HepG2 (cell line): Measurements from ENCODE around the gene GPR162. TPM values are rescaled to one million over a fixed set of nuclear protein-coding genes. Genes with fewer than 3 reads are reported as not detected.
A peak's percentile ranks its signal among the peaks of the same experiment; 100 is the strongest.

Source experiments
- CC2D1A ChIP-seq: sonication (generic); formaldehyde crosslinking; IDR thresholded peaks from 2 replicates; pipeline ENCODE4 v1.8.1; 2023; ENCODE audit warnings: mild to moderate bottlenecking, missing genetic modification reagents
- GZF1 ChIP-seq: sonication (generic); formaldehyde crosslinking; IDR thresholded peaks from 2 replicates; pipeline ENCODE4 v1.5.1; 2020; ENCODE audit warnings: mild to moderate bottlenecking, missing genetic modification reagents
- HOXD1 ChIP-seq: sonication (generic); formaldehyde crosslinking; IDR thresholded peaks from 2 replicates; pipeline ENCODE4 v1.5.0; 2020; ENCODE audit warnings: missing genetic modification reagents
- MXD4 ChIP-seq: IDR thresholded peaks from 2 replicates; pipeline ENCODE4 v1.6.1; 2016; ENCODE audit warnings: mild to moderate bottlenecking, missing biosample characterization, missing genetic modification reagents
- MXI1 ChIP-seq: IDR thresholded peaks from 3 replicates; pipeline ENCODE4 v1.6.1; 2012; ENCODE audit warnings: low read depth, low read length, inconsistent platforms, borderline replicate concordance
- MYC ChIP-seq: sonication (generic); formaldehyde crosslinking; IDR thresholded peaks from 2 replicates; pipeline ENCODE4 v1.9.0; 2021; ENCODE audit warnings: missing genetic modification reagents, borderline replicate concordance
- POLR2G ChIP-seq: fragments of 200-400 bp; formaldehyde crosslinking; IDR thresholded peaks from 2 replicates; pipeline ENCODE4 v1.6.1; 2018; ENCODE audit warnings: mild to moderate bottlenecking, low read depth, low read length, moderate library complexity
- RFXAP ChIP-seq: sonication (generic); formaldehyde crosslinking; IDR thresholded peaks from 2 replicates; pipeline ENCODE4 v1.4.0; 2020; ENCODE audit warnings: missing genetic modification reagents, borderline replicate concordance
- SIN3A ChIP-seq: IDR thresholded peaks from 2 replicates; pipeline ENCODE4 v1.6.1; 2011; ENCODE audit warnings: low read depth, mild to moderate bottlenecking, control low read depth, low read length, borderline replicate concordance
- SOX6 ChIP-seq, 2 experiments: fragments of 450-650 bp in 1 of 2; sonication (generic) in 1 of 2; formaldehyde crosslinking in 1 of 2; IDR thresholded peaks; 2 replicates each; pipeline versions ENCODE4 v1.4.0 to v1.6.1; 2017 to 2020; ENCODE audit warnings: antibody characterized with exemption in 1 of 2, mild to moderate bottlenecking in 1 of 2, missing genetic modification reagents in 1 of 2
- TAF1 ChIP-seq: sonication (generic); formaldehyde crosslinking; IDR thresholded peaks from 2 replicates; pipeline ENCODE4 v1.4.0; 2020; ENCODE audit warnings: missing genetic modification reagents
- ZBTB7B ChIP-seq: sonication (generic); formaldehyde crosslinking; IDR thresholded peaks from 2 replicates; pipeline ENCODE4 v1.4.0; 2020; ENCODE audit warnings: missing genetic modification reagents
- ZNF264 ChIP-seq: sonication (generic); formaldehyde crosslinking; IDR thresholded peaks from 2 replicates; pipeline ENCODE4 v1.4.0; 2020; ENCODE audit warnings: missing genetic modification reagents
- ZNF343 ChIP-seq: sonication (generic); formaldehyde crosslinking; IDR thresholded peaks from 2 replicates; pipeline ENCODE4 v1.4.0; 2020; ENCODE audit warnings: mild to moderate bottlenecking, missing genetic modification reagents
- ZNF598 ChIP-seq: sonication (generic); formaldehyde crosslinking; IDR thresholded peaks from 2 replicates; pipeline ENCODE4 v1.5.1; 2020; ENCODE audit warnings: mild to moderate bottlenecking, missing genetic modification reagents, borderline replicate concordance
- ZNF746 ChIP-seq: sonication (generic); formaldehyde crosslinking; IDR thresholded peaks from 2 replicates; pipeline ENCODE4 v1.8.0; 2022; ENCODE audit warnings: mild to moderate bottlenecking, missing genetic modification reagents
- polyA plus RNA-seq, 8 experiments: library from polyadenylated mRNA; depleted of rRNA in 3 of 8; stranded (reverse) in 7 of 8; unstranded in 1 of 8; fragments of >200 nt; fragmentation: Illumina TruSeq in 4 of 8; extraction: Trizol in 4 of 8; gene quantifications; 2 replicates each; pipeline versions ENCODE4 v1.2.1 to v1.2.3, GENCODE V29; 2011 to 2016; ENCODE audit warnings: low read depth in 4 of 8, missing spikeins in 1 of 8, mixed read lengths in 1 of 8; ENCODE audit not compliant: insufficient read depth in 1 of 8
- total RNA-seq, 5 experiments: library from RNA; depleted of rRNA; stranded (reverse); fragments of >200 nt; fragmentation: Illumina TruSeq; extraction: Trizol; gene quantifications; 2 replicates each; pipeline ENCODE4 v1.2.3, GENCODE V29; 2016; ENCODE audit warnings: low read depth in 1 of 5
- TF ChIP-seq, protein P1 (sequence below): sonication (generic); formaldehyde crosslinking; conservative IDR thresholded peaks from 2 replicates; pipeline ENCODE4 v1.8.0; 2022; ENCODE audit warnings: mild to moderate bottlenecking, moderate library complexity, missing genetic modification reagents
- TF ChIP-seq, protein P2 (sequence below): sonication (generic); formaldehyde crosslinking; IDR thresholded peaks from 2 replicates; pipeline ENCODE4 v1.4.0; 2020; ENCODE audit warnings: mild to moderate bottlenecking, low read depth, missing genetic modification reagents
- TF ChIP-seq, protein P3 (sequence below): sonication (generic); formaldehyde crosslinking; IDR thresholded peaks from 2 replicates; pipeline ENCODE4 v1.9.0; 2022; ENCODE audit warnings: low read depth, missing genetic modification reagents
- TF ChIP-seq, protein P4 (sequence below): IDR thresholded peaks from 2 replicates; pipeline ENCODE4 v1.6.1; 2012; ENCODE audit warnings: low read depth, low read length, improper control_type of control experiment
- TF ChIP-seq, protein P5 (sequence below): sonication (generic); IDR thresholded peaks from 2 replicates; pipeline ENCODE4 v1.6.1; 2016; ENCODE audit warnings: low read depth, borderline replicate concordance

Gene GPR162
- total and polyA plus RNA-seq, 2 of the 13 experiments (the other 11 are each of a cell fraction or from before 2014, with no cell fraction given): 0.08 TPM; not detected in 1

DNA sequence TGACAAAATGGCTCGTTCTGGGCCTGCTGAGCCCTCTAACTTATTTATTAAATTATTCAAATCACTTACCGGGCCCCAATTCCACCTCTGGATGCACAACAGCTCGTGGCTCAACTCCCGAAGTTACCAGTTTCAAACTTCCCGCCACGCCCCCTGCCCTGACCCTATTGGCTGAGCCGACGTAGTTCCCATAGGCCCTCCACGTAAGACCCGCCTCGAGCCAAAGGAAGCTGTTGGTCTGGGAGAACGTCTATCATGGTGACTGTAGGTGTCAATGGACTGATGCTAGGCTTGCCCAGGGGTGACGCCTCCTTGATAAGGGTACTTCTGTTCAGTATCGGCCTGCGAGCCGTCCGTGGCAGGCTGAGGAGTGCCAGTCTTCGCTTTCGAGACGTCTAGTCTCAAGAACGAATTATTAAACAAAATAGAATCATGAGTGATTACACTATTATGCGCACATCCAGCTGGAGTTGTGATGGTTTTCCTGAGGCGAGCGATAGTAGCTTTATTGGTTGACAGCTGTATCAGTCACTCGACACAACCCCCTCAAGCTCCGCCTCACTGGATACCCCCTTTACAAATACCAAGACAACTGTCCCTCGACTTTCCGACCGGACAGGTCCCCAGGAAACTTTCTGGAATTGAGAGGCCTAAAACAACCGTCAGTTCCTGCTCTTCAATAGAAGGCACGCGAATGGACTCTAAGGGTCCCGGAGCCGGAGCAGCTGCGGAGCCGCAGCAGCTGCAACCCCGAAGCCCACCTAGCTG, 29.7 kb downstream of the GPR162 start, which contains the start of gene CDCA3 (continued):
- TF ChIP-seq ZNF746 (CRISPR knock-in tag) (no peak), MYC (CRISPR knock-in tag) (peak; percentile 48; the same call in 1 of the 2 replicates), RFXAP (CRISPR knock-in tag) (no peak; the same call in 1 of the 2 replicates), ZNF264 (CRISPR knock-in tag) (0 out of 2 replicates have a peak, but pooled peaks have one; percentile 35), ZNF598 (CRISPR knock-in tag) (0 out of 2 replicates have a peak, but pooled peaks have one; percentile 10), CC2D1A (CRISPR knock-in tag) (peak; percentile 71; the same call in 1 of the 2 replicates), SOX6 (IDR thresholded peaks at IDR 0.05) (no peak), SOX6 (CRISPR knock-in tag; IDR thresholded peaks at IDR 0.05) (0 out of 2 replicates have a peak, but pooled peaks have one; percentile 18), ZBTB7B (CRISPR knock-in tag) (peak; percentile 93), GZF1 (CRISPR knock-in tag) (no peak; the same call in 1 of the 2 replicates), MXI1 (peak; percentile 95; the same call in 2 of the 3 replicates), ZNF343 (CRISPR knock-in tag) (peak; percentile 69; the same call in 1 of the 2 replicates), SIN3A (peak; percentile 96), POLR2G (peak; percentile 84), HOXD1 (peak; percentile 57; the same call in 1 of the 2 replicates), MXD4 (CRISPR knock-in tag) (peak; percentile 32; the same call in 1 of the 2 replicates), TAF1 (0 out of 2 replicates have a peak, but pooled peaks have one; percentile 14)
- TF ChIP-seq, protein P1, sequence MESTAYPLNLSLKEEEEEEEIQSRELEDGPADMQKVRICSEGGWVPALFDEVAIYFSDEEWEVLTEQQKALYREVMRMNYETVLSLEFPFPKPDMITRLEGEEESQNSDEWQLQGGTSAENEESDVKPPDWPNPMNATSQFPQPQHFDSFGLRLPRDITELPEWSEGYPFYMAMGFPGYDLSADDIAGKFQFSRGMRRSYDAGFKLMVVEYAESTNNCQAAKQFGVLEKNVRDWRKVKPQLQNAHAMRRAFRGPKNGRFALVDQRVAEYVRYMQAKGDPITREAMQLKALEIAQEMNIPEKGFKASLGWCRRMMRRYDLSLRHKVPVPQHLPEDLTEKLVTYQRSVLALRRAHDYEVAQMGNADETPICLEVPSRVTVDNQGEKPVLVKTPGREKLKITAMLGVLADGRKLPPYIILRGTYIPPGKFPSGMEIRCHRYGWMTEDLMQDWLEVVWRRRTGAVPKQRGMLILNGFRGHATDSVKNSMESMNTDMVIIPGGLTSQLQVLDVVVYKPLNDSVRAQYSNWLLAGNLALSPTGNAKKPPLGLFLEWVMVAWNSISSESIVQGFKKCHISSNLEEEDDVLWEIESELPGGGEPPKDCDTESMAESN (CRISPR knock-in tag): peak; percentile 58; the same call in 1 of the 2 replicates
- TF ChIP-seq, protein P2, sequence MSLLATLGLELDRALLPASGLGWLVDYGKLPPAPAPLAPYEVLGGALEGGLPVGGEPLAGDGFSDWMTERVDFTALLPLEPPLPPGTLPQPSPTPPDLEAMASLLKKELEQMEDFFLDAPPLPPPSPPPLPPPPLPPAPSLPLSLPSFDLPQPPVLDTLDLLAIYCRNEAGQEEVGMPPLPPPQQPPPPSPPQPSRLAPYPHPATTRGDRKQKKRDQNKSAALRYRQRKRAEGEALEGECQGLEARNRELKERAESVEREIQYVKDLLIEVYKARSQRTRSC: peak; percentile 47; the same call in 1 of the 2 replicates
- TF ChIP-seq, protein P3, sequence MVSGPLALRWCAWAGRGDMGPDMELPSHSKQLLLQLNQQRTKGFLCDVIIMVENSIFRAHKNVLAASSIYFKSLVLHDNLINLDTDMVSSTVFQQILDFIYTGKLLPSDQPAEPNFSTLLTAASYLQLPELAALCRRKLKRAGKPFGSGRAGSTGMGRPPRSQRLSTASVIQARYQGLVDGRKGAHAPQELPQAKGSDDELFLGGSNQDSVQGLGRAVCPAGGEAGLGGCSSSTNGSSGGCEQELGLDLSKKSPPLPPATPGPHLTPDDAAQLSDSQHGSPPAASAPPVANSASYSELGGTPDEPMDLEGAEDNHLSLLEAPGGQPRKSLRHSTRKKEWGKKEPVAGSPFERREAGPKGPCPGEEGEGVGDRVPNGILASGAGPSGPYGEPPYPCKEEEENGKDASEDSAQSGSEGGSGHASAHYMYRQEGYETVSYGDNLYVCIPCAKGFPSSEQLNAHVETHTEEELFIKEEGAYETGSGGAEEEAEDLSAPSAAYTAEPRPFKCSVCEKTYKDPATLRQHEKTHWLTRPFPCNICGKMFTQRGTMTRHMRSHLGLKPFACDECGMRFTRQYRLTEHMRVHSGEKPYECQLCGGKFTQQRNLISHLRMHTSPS (CRISPR knock-in tag): no peak; the same call in 1 of the 2 replicates
- TF ChIP-seq, protein P4, sequence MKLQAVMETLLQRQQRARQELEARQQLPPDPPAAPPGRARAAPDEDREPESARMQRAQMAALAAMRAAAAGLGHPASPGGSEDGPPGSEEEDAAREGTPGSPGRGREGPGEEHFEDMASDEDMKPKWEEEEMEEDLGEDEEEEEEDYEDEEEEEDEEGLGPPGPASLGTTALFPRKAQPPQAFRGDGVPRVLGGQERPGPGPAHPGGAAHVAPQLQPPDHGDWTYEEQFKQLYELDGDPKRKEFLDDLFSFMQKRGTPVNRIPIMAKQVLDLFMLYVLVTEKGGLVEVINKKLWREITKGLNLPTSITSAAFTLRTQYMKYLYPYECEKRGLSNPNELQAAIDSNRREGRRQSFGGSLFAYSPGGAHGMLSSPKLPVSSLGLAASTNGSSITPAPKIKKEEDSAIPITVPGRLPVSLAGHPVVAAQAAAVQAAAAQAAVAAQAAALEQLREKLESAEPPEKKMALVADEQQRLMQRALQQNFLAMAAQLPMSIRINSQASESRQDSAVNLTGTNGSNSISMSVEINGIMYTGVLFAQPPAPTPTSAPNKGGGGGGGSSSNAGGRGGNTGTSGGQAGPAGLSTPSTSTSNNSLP: 0 out of 2 replicates have a peak, but pooled peaks have one; percentile 2
- TF ChIP-seq, protein P5, sequence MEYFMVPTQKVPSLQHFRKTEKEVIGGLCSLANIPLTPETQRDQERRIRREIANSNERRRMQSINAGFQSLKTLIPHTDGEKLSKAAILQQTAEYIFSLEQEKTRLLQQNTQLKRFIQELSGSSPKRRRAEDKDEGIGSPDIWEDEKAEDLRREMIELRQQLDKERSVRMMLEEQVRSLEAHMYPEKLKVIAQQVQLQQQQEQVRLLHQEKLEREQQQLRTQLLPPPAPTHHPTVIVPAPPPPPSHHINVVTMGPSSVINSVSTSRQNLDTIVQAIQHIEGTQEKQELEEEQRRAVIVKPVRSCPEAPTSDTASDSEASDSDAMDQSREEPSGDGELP: peak; percentile 42; the same call in 1 of the 2 replicates
